GM08714 (cell line): ENCODE data around the gene PITPNM3.

Source experiments
- H3K4me3 ChIP-seq: fragments of 200-500 bp; sonication (Bioruptor generic); 2 replicates; pipeline ENCODE4 v1.5.1; 2014; ENCODE audit warnings: mild to moderate bottlenecking, low read length, inconsistent platforms
- ZNF274 ChIP-seq: IDR thresholded peaks from 2 replicates; pipeline ENCODE4 v1.6.1; 2012; ENCODE audit warnings: mild to moderate bottlenecking, low read depth, low read length

Gene PITPNM3

DNA sequence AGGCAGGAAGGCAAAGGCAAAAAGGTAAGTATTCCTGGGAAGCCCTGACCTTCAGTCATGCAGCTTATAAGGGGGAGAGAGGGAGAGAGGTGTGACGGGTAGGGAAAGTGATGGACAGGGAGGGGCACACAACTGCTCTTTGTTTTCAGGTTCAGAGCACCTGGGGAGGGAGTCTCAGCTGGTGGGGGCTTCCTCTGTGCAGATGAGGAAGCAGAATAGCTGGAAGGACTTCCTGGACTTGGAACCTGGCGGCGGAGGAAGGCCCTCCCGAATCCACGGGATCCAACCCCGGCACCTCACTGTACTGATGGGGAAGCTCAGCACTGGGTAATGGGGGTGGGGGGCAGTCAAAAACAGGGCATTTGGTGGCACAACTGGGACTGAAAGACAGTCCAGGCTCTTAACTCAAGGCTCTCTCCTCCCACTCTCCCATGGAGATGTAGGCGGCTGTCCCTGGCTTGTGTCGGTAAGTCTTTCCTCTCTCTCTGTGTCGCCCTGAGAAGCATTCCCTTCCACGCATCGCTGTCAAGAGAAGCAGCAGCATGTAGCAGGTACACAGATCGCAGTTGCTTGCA lies 11.9 kb upstream of the PITPNM3 start:
- H3K4me3 ChIP-seq = no peak overlapping the region
- TF ChIP-seq ZNF274 = no peak

DNA sequence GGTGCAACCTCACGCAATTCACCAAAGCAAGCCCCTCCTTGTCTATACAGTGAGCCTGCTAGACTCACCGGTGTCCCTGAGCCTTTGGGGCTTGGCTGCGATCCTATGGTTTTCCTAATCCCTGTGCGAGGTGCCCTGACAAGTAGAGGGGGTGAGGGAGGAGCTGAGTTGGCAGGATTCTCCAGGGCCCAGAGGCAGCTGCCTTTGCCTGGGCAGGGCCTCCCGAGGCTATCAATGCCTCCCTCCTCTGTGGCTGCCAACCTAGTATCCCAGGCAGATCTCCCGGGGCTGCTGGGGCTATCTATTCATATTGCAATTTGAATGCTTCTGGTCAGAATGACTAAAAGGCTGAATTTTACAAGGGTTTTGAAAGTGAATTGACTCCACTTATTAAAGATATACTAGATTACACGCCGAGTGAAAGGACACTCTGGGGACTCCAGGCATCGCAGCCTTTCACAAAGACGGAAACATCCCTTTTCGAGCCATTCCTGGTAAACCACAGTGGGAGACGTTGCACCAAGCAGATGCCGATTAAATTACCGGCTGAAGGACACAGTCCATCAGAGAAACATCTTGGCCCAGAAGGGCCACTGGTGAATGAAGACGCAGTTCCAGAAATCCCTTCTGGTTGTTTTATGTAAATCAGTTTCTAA lies 11.3 kb upstream of the PITPNM3 start:
- no peak for TF ChIP-seq ZNF274

DNA sequence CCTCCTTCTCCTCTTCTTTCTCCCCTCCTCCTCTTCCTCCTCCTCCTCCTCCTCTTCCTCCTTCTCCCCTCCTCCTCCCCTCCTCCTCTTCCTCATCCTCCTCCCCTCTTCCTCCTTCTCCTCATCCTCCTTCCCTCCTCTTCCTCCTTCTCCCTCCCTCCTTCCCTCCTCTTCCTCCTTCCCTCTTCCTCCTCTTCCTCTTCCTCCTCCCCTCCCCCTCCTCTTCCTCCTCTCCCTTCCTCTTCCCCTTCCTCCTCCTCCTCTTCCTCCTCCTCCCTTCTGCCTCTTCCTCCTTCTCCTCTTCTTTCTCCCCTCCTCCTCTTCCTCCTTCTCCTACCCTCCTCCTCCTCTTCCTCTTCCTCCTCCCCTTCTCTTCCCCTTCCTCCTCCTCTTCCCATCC lies 5.1 kb upstream of the PITPNM3 start:
- H3K4me3 ChIP-seq = no peak overlapping the region
- TF ChIP-seq ZNF274 = no peak

More for the DNA sequence above, 11.3 kb upstream of the PITPNM3 start:
- H3K4me3 ChIP-seq = no peak overlapping the region

DNA sequence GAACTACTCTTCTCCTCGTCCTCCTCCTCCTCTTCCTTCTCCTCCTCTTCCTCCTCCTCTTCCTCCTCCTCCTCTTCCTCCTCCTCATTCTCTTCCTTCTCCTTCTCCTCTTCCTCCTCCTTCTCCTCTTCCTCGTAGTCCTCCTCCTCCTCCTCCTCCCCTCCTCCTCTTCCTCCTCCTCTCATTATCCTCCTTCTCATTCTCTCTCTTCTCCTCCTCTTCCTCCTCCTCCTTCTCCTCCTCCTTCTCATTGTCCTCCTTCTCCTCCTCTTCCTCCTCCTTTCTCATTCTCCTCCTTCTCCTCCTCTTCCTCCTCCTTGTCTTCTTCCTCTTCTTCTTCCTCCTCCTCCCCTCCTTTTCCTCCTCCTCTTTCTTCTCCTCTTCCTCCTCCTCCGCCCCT lies 4.1 kb upstream of the PITPNM3 start:
- no peak for TF ChIP-seq ZNF274
- no peak overlapping the region for H3K4me3 ChIP-seq

DNA sequence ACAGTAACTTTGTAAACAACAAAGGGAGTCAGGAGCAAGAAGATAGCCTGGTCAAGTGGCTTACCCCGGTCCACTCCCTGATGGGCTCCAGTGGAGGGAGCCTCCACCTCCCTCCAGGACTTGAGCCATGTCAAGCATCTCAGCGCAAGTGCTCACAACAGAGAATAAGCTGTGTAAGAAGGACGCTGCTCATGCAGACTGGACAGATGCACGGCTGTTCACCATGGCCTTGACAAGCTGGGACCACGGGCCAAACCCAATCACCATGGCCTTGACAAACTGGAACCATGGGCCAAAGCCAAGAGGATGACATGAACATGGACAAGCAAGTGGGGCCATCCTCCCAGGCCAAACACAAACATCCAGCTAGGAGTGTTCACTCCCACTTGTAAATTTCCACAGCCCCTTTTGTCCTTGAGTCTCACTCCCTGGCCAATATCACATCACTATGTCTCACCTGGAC lies 3.4 kb upstream of the PITPNM3 start:
- H3K4me3 ChIP-seq = no peak overlapping the region
- no peak for TF ChIP-seq ZNF274

DNA sequence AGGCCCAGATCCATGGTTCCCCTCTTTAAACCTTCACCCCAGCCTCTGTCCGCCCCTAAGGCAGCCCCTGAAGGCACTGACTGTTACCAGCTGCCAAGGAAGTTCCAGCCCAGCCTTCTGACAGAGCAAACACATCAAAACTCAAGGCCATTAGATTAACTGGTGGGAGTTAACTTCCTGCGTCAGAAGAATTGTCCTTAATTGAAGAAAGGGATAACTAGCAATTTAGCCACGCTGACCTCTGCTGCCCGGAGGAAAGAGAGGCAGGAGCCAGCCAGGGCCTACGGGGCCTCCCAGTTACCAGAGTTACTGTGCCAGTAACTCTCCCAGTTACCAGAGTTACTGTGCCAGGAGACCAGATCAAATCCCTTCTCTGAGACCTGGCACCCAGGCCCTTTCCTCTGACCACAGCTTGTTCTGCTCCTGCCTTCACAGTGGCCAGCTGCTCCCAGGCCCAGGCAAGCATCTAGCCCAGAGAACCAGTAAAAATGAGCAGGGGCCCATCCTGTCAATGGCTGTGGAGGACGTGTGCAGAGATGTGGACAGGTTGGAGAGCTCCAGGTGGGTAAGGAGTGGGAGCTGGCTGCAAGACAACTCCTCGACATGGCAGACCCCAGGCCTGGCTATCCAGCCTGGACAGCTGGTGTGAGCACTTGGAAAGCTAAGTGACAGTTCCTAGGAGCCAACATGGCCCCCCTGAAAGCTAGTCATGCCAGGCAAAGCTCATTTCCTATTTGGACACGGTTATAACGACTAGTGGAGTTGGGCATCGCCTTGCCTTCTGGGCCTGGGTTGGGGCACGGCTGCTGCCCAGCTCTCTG lies 2.8 kb upstream of the PITPNM3 start:
- no peak for TF ChIP-seq ZNF274
- no peak overlapping the region for H3K4me3 ChIP-seq

DNA sequence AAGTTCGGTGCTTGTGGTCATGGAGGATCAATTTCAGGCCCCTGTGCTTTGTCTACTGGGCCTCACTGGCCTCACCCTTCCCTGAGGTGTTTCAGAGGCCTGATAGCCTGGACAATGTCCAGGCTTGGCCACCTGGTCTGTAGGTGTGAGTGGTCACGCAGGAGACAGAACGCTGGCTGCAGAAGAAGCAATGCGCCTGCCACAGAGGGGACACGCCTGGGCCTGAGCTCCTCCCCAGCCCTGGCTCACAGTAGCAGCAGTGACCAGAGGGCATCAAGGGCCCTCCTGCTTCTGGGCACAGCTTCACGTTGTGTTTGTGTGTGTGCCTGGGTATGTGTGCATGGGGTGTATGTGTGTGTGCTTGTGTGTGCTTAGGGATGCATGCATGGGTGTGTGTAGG lies 1.9 kb upstream of the PITPNM3 start:
- TF ChIP-seq ZNF274 = no peak
- no peak overlapping the region for H3K4me3 ChIP-seq

DNA sequence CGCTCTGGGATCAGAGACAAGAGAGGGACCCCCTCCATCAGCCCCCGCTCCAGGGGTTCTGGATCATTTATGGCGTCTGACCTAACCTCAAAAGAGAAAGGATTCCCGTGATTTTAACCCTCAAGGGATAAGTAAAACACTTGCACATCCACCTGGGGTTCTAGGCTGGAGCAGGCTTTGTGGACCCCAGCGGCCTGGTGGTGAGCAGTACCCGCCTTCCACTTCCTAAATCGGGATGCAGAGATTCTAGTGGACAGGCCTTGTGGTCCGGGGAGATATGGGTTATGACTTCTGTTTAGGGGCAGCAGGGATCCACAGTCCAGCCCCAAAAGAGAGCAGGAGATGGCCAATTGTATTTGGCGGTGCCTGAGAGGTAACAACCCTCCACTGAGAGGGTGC lies 684 bp upstream of the PITPNM3 start:
- TF ChIP-seq ZNF274 = no peak
- no peak overlapping the region for H3K4me3 ChIP-seq

DNA sequence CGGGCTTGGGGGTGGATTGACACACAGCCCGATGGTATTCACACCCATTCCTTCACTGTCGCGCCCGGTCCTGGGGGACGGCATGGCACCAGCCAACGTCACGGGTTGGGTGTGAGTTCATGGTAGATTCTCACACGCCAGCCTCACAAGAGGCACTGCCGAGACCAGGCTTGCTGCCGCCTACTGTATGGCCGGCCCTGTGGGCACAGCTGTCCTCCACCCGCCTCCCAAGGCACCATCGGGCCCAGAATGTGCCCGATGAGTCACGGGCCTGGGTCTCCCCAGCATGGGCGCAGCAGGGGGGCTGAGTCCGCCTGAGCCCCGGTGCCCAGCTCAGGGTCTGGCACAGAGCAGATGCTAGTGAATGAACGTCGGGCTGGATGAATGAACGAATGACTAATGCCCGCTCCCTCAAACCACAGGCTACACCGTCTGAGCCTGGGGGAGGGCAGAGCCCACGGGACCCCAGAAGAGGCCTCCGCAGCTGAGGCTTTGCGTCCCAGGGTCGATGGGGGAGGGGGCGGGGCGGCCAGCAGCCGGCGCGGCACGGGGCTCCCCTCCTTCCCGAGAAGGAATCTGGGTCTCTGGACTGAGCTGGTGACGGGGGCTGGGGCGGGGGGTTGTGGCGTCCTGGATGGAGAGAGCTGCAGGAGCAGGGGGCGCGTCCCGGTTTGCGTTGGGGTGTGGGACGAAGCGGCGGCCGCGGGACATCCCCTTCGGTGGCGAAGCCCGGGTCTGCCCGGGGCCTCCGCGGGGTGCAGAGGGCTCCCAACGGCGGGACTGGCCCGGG lies 829 bp downstream of the PITPNM3 start:
- TF ChIP-seq ZNF274 = no peak
- H3K4me3 ChIP-seq = no peak overlapping the region

DNA sequence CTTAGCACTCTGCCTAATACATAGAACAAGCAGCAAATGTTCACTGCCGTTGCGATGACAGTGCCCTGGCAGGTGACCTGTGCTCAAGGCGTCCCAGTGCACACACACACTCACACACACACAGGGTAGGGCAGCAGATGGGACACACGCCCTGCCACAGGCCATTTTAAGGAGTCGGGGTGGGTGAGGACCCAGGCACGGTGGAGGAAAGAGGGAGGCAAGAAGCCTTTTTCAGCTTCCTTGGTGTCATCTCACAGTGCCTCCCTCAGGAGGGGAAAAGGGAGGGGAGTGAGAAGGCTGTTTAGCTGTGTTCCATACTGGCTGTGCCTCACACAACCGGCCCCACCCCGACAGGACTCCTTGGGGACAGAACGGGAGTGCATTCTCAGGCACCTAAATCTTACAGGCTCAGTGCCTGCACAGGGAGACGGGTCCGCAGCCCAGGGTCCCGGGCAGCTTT lies 1.5 kb downstream of the PITPNM3 start:
- TF ChIP-seq ZNF274 = no peak

DNA sequence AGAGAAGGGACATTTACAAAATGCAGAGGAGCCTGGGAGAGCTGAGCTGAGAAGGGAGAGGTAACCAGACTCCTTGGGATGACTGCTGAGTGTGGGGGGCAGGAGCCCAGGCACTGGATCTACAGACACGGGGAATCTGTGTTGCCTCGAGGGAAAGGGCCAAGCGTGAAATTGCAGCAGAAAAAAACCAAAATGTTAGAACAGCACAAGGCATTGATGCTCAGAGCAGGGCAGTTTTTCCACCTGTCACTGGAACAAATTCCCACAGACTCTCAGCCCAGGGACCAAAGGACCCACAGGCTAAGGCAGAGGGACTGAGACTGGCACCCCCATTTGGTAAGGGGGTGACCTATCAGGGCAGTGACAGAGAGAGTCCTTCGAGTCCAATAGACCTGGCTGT lies 2.0 kb downstream of the PITPNM3 start:
- no peak overlapping the region for H3K4me3 ChIP-seq
- TF ChIP-seq ZNF274 = no peak

More for the DNA sequence above, 1.5 kb downstream of the PITPNM3 start:
- H3K4me3 ChIP-seq = no peak overlapping the region

DNA sequence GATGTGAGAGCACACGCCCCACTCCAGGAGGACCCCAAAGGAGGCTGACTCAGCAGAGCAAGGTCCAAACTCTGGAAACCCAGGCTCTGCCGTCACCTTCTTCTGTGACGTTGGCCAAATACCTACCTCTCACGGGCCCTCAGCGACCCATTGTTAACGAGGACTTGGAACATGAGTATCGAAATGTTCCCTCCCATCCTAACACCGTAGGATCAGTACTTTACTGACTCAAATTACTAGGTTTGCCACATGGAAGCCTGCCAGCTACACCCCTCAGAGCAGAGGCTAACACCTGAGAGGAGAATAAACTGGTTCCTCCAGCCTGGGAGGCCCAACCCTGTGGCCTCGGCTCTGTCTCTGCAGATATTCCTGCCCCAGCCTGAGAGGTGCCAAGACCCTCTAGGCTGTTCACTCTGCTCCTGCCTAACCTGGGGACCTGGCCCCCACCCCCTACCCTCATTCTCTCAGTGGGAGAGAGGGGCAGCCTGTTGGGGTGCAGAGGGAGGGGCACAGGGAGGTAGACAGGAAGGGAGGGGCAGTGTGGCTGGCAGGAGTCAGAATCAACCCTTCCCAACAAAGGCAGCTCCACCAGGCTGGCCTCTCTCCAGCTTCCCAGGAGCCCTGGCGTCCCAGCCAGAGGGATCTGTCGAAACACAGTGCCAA lies 4.4 kb downstream of the PITPNM3 start:
- no peak for TF ChIP-seq ZNF274
- H3K4me3 ChIP-seq = no peak overlapping the region

DNA sequence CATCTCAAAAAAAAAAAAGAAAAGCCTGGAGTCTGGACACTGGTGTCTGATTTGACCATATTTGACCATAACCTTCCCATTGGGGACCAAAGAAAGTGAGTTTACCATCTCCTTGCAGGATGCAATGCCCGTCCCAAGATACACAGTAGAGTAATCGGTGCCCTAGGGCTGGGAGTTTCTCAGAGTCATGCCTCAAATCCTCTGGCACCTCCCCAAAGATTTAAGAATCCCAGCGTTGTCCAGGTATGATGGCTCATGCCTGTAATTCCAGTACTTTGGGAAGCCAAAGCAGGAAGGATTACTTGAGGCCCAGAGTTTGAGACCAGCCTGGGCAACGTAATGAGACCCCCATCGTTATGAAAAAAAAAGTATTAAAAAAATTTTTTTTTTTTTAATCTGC lies 5.0 kb downstream of the PITPNM3 start:
- H3K4me3 ChIP-seq = no peak overlapping the region
- TF ChIP-seq ZNF274 = no peak
